Osteoblast (primary cell): ENCODE data around the gene RDX. TPM values are rescaled to one million over a fixed set of nuclear protein-coding genes. Genes with fewer than 3 reads are reported as not detected.
"Not testable (repeated sequence)": the region's sequence is repeated elsewhere in the genome, so short reads cannot be mapped to it uniquely, and the experiment has no call there.

Experiments used
- DNase-seq: peaks from one replicate; pipeline ENCODE4 v3.0.0; 2011; ENCODE audit warnings: low spot score, mixed read lengths; ENCODE audit not compliant: insufficient read length; ENCODE audit errors: missing footprints
- H2AFZ ChIP-seq: 2 replicates; pipeline ENCODE4 v1.6.0; 2011; ENCODE audit warnings: mild to moderate bottlenecking, low read length
- H3K27ac ChIP-seq: 2 replicates; pipeline ENCODE4 v1.5.1; 2011; ENCODE audit warnings: mild to moderate bottlenecking, low read depth, low read length, moderate library complexity
- H3K27me3 ChIP-seq: 2 replicates; pipeline ENCODE4 v1.6.0; 2012; ENCODE audit warnings: mild to moderate bottlenecking, control low read depth, inconsistent platforms, low read length, moderate library complexity; ENCODE audit not compliant: insufficient read depth
- H3K36me3 ChIP-seq: 2 replicates; pipeline ENCODE4 v1.5.1; 2011; ENCODE audit warnings: mild to moderate bottlenecking, low read length, control low read depth, moderate library complexity; ENCODE audit not compliant: insufficient read depth
- H3K4me1 ChIP-seq: 2 replicates; pipeline ENCODE4 v1.5.1; 2011; ENCODE audit warnings: mild to moderate bottlenecking, low read length, control low read depth, moderate library complexity; ENCODE audit not compliant: insufficient read depth
- H3K4me2 ChIP-seq: 2 replicates; pipeline ENCODE4 v1.6.0; 2011; ENCODE audit warnings: mild to moderate bottlenecking, low read length; ENCODE audit not compliant: insufficient read depth
- H3K4me3 ChIP-seq: fragments of 200-600 bp; sonication (generic); 3 replicates; pipeline ENCODE4 v1.5.1; 2012; ENCODE audit warnings: mild to moderate bottlenecking, low read length, inconsistent platforms; ENCODE audit not compliant: insufficient read depth
- H3K79me2 ChIP-seq: 2 replicates; pipeline ENCODE4 v1.6.0; 2012; ENCODE audit warnings: mild to moderate bottlenecking, low read length, control low read depth, inconsistent platforms; ENCODE audit not compliant: insufficient read depth
- H3K9me3 ChIP-seq: 2 replicates; pipeline ENCODE4 v1.5.1; 2011; ENCODE audit warnings: low read depth, low read length, control low read depth
- H4K20me1 ChIP-seq: 2 replicates; pipeline ENCODE4 v1.6.0; 2012; ENCODE audit warnings: mild to moderate bottlenecking, low read length, control low read depth; ENCODE audit not compliant: insufficient read depth
- total RNA-seq: library from RNA; depleted of rRNA; stranded (reverse); fragments of >200 nt; gene quantifications from 2 replicates; pipeline ENCODE4 v1.2.3, GENCODE V29; 2012
- TF ChIP-seq, protein P1 (sequence below): IDR thresholded peaks from 2 replicates; pipeline ENCODE4 v1.5.1; 2011; ENCODE audit warnings: mild to moderate bottlenecking, low read depth, low read length, moderate library complexity; ENCODE audit errors: extremely low read depth

RDX gene
- total RNA-seq, 1 donor = 79.3 TPM

DNA sequence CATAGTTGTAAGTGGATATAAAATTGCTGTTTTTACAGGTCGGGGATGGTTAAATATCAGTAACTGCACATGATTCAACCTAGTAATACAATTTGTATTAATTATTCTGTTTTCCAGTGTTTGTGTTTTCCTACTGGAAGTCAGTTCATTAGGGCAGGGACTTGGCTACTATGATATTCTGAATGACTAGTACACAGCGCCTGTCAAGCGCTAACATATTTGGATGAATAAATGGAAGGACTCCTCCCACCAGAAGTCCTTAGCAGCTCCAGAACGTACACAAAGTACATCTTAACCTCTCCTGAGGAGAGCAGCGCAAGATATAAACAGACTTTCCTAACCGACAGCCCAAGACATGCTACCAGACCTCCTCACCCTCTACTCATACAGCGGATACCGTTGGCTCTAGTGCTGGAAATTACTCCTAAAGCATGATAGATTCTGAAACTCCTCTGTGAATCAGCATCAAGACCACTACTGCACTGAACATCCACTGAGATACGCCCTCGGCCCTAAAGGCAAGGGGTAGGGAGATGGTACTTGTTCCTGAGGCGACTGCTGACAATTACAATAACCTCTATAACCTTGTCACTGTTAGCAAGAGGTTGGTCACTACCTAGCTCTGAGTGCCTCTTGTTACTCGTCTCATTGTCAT lies 79.1 kb downstream of the RDX start:
- Histone ChIP-seq H3K4me3 (no peak overlapping the region), H3K4me1 (peaks cover 5% of the 10 kb centered on the region), H4K20me1 (no peaks in the 10 kb centered on the region), H3K27ac (no peak overlapping the region), H3K36me3 (no peaks in the 10 kb centered on the region), H3K79me2 (no peaks in the 10 kb centered on the region), H2AFZ (no peak overlapping the region), H3K4me2 (no peak overlapping the region), H3K27me3 (no peaks in the 10 kb centered on the region), H3K9me3 (no peaks in the 10 kb centered on the region)
- TF ChIP-seq, protein P1, sequence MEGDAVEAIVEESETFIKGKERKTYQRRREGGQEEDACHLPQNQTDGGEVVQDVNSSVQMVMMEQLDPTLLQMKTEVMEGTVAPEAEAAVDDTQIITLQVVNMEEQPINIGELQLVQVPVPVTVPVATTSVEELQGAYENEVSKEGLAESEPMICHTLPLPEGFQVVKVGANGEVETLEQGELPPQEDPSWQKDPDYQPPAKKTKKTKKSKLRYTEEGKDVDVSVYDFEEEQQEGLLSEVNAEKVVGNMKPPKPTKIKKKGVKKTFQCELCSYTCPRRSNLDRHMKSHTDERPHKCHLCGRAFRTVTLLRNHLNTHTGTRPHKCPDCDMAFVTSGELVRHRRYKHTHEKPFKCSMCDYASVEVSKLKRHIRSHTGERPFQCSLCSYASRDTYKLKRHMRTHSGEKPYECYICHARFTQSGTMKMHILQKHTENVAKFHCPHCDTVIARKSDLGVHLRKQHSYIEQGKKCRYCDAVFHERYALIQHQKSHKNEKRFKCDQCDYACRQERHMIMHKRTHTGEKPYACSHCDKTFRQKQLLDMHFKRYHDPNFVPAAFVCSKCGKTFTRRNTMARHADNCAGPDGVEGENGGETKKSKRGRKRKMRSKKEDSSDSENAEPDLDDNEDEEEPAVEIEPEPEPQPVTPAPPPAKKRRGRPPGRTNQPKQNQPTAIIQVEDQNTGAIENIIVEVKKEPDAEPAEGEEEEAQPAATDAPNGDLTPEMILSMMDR = no peak
- no peak for DNase-seq

DNA sequence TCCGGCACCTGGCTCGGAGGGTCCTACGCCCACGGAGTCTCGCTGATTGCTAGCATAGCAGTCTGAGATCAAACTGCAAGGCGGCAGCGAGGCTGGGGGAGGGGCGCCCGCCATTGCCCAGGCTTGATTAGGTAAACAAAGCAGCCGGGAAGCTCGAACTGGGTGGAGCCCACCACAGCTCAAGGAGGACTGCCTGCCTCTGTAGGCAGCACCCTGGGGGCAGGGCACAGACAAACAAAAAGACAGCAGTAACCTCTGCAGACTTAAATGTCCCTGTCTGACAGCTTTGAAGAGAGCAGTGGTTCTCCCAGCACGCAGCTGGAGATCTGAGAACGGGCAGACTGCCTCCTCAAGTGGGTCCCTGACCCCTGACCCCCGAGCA lies 87.1 kb downstream of the RDX start:
- H3K27ac ChIP-seq, H3K79me2 ChIP-seq, H3K4me1 ChIP-seq, H3K27me3 ChIP-seq, H3K36me3 ChIP-seq, H4K20me1 ChIP-seq, H3K9me3 ChIP-seq, DNase-seq, H3K4me2 ChIP-seq, H2AFZ ChIP-seq: not testable (repeated sequence)
- peak overlapping the region; percentile 33 for H3K4me3 ChIP-seq

DNA sequence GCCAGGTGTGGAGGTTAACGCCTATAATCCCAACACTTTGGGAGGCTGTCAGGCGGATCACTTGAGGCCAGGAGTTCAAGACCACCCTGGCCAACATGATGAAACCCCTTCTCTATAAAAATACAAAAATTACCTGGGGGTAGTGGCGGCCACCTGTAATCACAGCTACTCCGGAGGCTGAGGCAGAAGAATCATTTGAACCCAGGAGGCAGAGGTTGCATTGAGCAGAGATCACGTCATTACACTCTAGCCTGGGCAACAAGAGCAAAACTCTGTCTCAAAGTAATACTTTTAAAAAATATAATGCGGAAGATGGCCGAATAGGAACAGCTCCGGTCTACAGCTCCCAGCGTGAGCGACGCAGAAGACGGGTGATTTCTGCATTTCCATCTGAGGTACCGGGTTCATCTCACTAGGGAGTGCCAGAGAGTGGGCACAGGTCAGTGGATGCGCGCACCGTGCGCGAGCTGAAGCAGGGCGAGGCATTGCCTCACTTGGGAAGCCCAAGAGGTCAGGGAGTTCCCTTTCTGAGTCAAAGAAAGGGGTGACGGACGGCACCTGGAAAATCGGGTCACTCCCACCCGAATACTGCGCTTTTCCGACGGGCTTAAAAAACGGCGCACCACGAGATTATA lies 87.6 kb downstream of the RDX start:
- not testable (repeated sequence) for H3K4me1 ChIP-seq, H3K9me3 ChIP-seq, H2AFZ ChIP-seq, DNase-seq, H3K27me3 ChIP-seq, H3K36me3 ChIP-seq, H3K27ac ChIP-seq, H4K20me1 ChIP-seq, H3K79me2 ChIP-seq
- H3K4me2 ChIP-seq = peak overlapping the region; percentile 36
- H3K4me3 ChIP-seq = peak overlapping the region; percentile 33

DNA sequence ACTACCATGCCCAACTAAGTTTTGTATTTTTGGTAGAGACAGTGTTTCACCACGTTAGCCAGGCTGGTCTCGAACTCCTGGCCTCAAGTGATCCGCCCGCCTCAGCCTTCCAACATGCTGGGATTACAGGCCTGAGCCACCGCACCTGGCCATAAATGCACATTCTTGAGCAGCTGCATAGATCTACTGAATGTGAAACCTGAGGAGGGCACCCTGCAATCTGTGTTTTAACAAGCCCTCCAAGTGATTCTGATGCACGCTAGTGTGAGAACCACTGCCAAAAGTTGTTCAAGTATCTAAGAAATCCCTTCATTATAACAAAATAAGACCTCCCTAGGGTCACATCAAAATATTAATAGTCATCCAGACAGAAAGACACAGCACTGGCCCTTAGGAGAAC lies 89.3 kb downstream of the RDX start:
- Histone ChIP-seq H3K79me2 (no peaks in the 10 kb centered on the region), H3K27me3 (no peaks in the 10 kb centered on the region), H3K4me2 (no peak overlapping the region), H3K27ac (no peak overlapping the region), H2AFZ (no peak overlapping the region), H3K9me3 (no peaks in the 10 kb centered on the region), H3K36me3 (no peaks in the 10 kb centered on the region), H3K4me1 (no peaks in the 10 kb centered on the region), H4K20me1 (no peaks in the 10 kb centered on the region), H3K4me3 (no peak overlapping the region)
- TF ChIP-seq, protein P1 = no peak
- DNase-seq = no peak

DNA sequence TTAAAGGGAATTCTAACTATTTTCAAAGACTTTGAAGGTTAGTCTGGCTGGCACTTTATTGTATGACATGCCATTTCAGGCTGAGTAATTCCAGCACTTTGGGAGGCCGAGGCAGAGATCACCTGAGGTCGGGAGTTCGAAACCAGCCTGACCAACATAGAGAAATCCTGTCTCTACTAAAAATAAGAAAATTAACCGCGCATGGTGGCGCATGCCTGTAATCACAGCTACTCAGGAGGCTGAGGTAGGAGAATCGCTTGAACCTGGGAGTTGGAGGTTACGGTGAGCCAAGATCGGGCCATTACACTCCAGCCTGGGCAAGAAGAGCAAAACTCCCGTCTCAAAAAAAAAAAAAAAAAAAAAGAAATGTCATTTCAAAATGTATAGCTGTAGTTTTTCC lies 95.6 kb downstream of the RDX start:
- Histone ChIP-seq H3K4me1 (peaks cover 13% of the 10 kb centered on the region), H3K4me3 (no peak overlapping the region), H4K20me1 (no peaks in the 10 kb centered on the region), H3K27ac (peak overlapping the region; percentile 19), H3K4me2 (no peak overlapping the region), H3K36me3 (no peaks in the 10 kb centered on the region), H2AFZ (no peak overlapping the region), H3K79me2 (no peaks in the 10 kb centered on the region), H3K27me3 (no peaks in the 10 kb centered on the region), H3K9me3 (no peaks in the 10 kb centered on the region)
- DNase-seq = no peak
- TF ChIP-seq, protein P1 = no peak
